ENCODE data around the gene QPRT. TPM values are rescaled to one million over a fixed set of nuclear protein-coding genes. Genes with fewer than 3 reads are reported as not detected.

The QPRT gene
- total RNA-seq, 1 donor from 2014 or later = 13.8 TPM

DNA sequence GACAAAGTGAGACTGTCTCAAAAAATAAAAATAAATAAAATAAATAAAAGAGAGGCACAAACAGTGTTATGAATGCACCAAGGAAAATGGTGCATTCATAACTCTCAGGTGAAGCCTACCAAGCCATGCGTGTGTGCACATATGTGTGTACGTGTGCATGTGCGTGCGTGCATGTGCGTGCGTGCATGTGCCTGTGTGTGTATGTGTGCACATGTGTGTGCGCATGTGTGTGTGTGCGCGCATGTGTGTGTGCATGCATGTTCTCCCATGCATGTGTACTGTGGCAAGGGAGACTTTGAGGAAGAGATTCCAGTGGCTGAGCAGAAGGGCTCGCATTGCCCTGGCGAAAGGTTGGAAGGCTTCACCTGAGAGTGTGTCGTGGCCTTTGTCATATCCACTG is 11.2 kb upstream of the QPRT start:
- TF ChIP-seq POLR2AphosphoS5 (IDR thresholded peaks at IDR 0.05; ENCODE audit: insufficient read depth in 1 of 2, low read depth in 1 of 2) = no peak
- Histone ChIP-seq H3K9me3 (no peaks in the 10 kb centered on the region), H3K27me3 (no peaks in the 10 kb centered on the region), H3K4me1 (peaks cover 16% of the 10 kb centered on the region), H3K4me3 (no peak overlapping the region), H3K36me3 (no peaks in the 10 kb centered on the region), H3K27ac (no peak overlapping the region)
- intact Hi-C loops (cut with DNase I) = no loop called here
- no peak for DNase-seq (ENCODE audit: extremely low spot score in 2 of 2)

DNA sequence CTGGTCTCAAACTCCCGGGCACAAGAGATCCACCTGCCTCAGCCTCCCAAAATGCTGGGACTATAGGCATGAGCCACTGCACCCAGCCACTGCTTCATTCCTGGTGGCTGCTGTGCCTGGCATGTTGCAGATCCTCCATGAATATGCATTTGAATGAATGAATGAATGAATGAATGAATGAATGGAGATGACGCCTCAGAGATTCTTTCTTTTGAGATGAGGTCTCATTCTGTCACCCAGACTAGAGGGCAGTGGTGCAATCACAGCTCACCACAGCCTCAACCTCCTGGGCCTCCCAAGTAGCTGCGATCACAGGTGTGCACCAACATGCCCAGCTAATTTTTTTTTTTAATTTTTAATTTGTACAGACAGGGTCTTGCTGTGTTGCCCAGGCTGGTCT is 10.7 kb upstream of the QPRT start:
- TF ChIP-seq, protein P1, sequence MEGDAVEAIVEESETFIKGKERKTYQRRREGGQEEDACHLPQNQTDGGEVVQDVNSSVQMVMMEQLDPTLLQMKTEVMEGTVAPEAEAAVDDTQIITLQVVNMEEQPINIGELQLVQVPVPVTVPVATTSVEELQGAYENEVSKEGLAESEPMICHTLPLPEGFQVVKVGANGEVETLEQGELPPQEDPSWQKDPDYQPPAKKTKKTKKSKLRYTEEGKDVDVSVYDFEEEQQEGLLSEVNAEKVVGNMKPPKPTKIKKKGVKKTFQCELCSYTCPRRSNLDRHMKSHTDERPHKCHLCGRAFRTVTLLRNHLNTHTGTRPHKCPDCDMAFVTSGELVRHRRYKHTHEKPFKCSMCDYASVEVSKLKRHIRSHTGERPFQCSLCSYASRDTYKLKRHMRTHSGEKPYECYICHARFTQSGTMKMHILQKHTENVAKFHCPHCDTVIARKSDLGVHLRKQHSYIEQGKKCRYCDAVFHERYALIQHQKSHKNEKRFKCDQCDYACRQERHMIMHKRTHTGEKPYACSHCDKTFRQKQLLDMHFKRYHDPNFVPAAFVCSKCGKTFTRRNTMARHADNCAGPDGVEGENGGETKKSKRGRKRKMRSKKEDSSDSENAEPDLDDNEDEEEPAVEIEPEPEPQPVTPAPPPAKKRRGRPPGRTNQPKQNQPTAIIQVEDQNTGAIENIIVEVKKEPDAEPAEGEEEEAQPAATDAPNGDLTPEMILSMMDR (IDR thresholded peaks at IDR 0.05) = no peak
- TF ChIP-seq POLR2AphosphoS5 (IDR thresholded peaks at IDR 0.05; ENCODE audit: insufficient read depth in 1 of 2, low read depth in 1 of 2) = no peak
- no peak for TF ChIP-seq POLR2A (IDR thresholded peaks at IDR 0.05)
- H3K4me1 ChIP-seq = peaks cover 16% of the 10 kb centered on the region
- no peak overlapping the region for H3K4me3 ChIP-seq
- no peaks in the 10 kb centered on the region for H3K27me3 ChIP-seq
- no peaks in the 10 kb centered on the region for H3K9me3 ChIP-seq
- no peak for DNase-seq (ENCODE audit: extremely low spot score in 2 of 2)
- no peak overlapping the region for H3K27ac ChIP-seq
- H3K36me3 ChIP-seq = no peaks in the 10 kb centered on the region
- intact Hi-C loops (cut with DNase I) = no loop called here

DNA sequence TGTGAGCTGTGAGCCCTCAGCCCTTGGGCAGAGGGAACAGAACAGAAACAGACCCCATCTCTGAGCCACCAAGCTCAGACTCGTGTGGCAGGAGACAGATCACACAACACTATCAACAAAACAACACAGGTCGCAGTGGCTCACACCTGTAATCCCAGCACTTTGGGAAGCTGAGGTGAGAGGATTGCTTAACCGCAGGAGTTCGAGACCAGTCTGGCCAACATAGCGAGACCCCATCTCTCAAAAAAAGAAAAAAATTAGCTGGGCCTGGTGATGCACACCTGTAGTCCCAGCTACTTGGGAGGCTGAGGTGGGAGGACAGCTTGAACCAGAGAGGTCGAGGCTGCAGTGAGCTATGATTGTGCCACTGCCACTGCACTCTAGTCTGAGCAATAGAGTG is 5.5 kb upstream of the QPRT start:
- H3K9me3 ChIP-seq = no peaks in the 10 kb centered on the region
- TF ChIP-seq, protein P1 (IDR thresholded peaks at IDR 0.05) = no peak
- no peak for TF ChIP-seq POLR2AphosphoS5 (IDR thresholded peaks at IDR 0.05; ENCODE audit: insufficient read depth in 1 of 2, low read depth in 1 of 2)
- TF ChIP-seq POLR2A (IDR thresholded peaks at IDR 0.05) = no peak
- H3K4me3 ChIP-seq = no peak overlapping the region
- H3K27ac ChIP-seq = no peak overlapping the region
- intact Hi-C loops (cut with DNase I) = no loop called here
- peaks cover 11% of the 10 kb centered on the region for H3K4me1 ChIP-seq
- no peak for DNase-seq (ENCODE audit: extremely low spot score in 2 of 2)
- no peaks in the 10 kb centered on the region for H3K36me3 ChIP-seq
- H3K27me3 ChIP-seq = no peaks in the 10 kb centered on the region

DNA sequence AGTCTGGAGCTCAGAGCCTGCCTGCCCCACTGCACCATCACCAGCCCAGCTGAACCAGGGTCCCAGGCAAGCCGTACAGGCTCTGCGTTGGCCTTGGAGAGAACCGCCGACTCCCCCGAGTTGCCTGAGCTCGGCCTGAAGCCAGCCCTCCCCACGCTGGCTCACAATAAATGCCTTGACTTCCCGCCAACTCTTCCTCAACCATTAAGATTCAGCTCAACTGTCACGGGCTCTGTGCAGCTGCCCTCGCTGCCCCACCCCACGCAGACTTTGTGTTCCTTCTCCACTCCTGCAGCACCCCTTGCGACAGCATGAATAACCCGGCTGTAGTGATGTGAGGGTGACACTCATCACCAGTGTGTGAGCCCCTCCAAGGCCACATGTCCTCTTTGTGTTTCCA is 4.8 kb upstream of the QPRT start:
- no peak overlapping the region for H3K27ac ChIP-seq
- no peak for TF ChIP-seq POLR2A (IDR thresholded peaks at IDR 0.05)
- peak in 1 of 2 donors; percentile 55 for TF ChIP-seq POLR2AphosphoS5 (IDR thresholded peaks at IDR 0.05; ENCODE audit: insufficient read depth in 1 of 2, low read depth in 1 of 2)

DNA sequence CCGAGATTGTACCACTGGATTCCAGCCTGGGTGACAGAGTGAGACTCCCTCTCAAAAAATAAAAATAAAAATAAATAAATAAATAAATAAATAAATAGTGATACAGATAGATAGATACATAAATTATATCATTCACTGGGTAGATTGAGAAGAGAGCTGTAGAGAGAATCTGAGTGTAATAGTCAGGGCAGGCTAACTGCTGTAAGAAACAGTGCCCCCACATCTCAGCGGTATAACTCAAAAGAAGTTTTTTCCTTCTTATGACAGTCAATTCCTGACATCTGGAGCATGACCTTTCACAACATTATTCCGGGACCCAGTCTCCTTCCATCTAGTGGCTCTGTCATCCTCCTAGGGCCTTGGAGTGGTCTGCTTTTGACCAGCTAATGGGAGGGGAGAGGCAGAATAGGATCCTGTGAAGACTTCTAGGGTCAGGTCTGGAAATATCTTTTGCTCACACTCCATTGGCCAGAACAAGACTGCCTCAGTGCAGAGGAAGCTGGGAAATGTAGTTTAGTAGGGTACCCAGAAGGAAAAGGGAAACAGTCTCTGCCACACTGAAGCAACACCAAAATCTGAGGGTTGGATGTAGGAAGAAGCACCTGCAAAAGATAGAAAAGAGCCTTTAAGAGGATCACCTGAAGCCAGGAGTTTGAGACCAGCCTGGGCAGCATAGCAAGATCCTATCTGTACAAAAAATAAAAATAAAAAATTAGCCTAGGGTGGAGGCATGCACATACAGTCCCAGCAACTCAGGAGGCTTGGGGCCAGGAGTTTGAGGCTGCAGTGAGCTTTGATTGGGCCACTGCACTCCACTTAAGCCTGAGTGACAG is 3.0 kb upstream of the QPRT start:
- no peak overlapping the region for H3K4me3 ChIP-seq
- TF ChIP-seq POLR2A (IDR thresholded peaks at IDR 0.05) (no peak), POLR2AphosphoS5 (IDR thresholded peaks at IDR 0.05; ENCODE audit: insufficient read depth in 1 of 2, low read depth in 1 of 2) (no peak)
- TF ChIP-seq, protein P1 (IDR thresholded peaks at IDR 0.05) = no peak
- H3K27me3 ChIP-seq = no peaks in the 10 kb centered on the region
- H3K4me1 ChIP-seq = peaks cover 18% of the 10 kb centered on the region
- no peaks in the 10 kb centered on the region for H3K9me3 ChIP-seq
- no peak overlapping the region for H3K27ac ChIP-seq
- no peaks in the 10 kb centered on the region for H3K36me3 ChIP-seq
- intact Hi-C loops (cut with DNase I) = no loop called here
- no peak for DNase-seq (ENCODE audit: extremely low spot score in 2 of 2)

More for the DNA sequence above, 4.8 kb upstream of the QPRT start:
- Histone ChIP-seq H3K36me3 (no peaks in the 10 kb centered on the region), H3K9me3 (no peaks in the 10 kb centered on the region), H3K27me3 (no peaks in the 10 kb centered on the region), H3K4me3 (no peak overlapping the region), H3K4me1 (peaks cover 16% of the 10 kb centered on the region)
- intact Hi-C loops (cut with DNase I) = no loop called here
- no peak for DNase-seq (ENCODE audit: extremely low spot score in 2 of 2)
